Measurements from ENCODE around the gene PTRH2.

PTRH2 gene

GRCh38 chr17:59716427-59716826 is 9.2 kb upstream of the PTRH2 start:
- Histone ChIP-seq H3K27me3 (ENCODE audit: insufficient read depth, low read length) (no peaks in the 10 kb centered on the region), H3K27ac (ENCODE audit: low read depth, low read length, poor library complexity, severe bottlenecking) (no peak overlapping the region), H3K4me3 (ENCODE audit: low read depth, low read length, poor library complexity, severe bottlenecking) (no peak overlapping the region), H3K9me2 (ENCODE audit: low read depth, low read length) (no peaks in the 10 kb centered on the region), H3K36me3 (ENCODE audit: insufficient read depth, low read length) (no peaks in the 10 kb centered on the region; the same call in 1 of the 2 replicates), H3K4me2 (ENCODE audit: low read length) (no peak overlapping the region), H2AFZ (ENCODE audit: low read length) (no peak overlapping the region), H3K79me2 (ENCODE audit: insufficient read depth, low read length) (peaks cover 65% of the 10 kb centered on the region), H4K20me1 (ENCODE audit: insufficient read depth, low read length) (no peaks in the 10 kb centered on the region), H3K9me3 (ENCODE audit: low read length) (no peaks in the 10 kb centered on the region), H3K9ac (ENCODE audit: low read length) (no peak overlapping the region), H3K4me1 (ENCODE audit: insufficient read depth, low read length, severe bottlenecking) (no peaks in the 10 kb centered on the region), H3F3A (ENCODE audit: insufficient read depth, low read length) (no peaks in the 10 kb centered on the region)
- TF ChIP-seq EZH2 (IDR thresholded peaks at IDR 0.05; ENCODE audit: borderline replicate concordance, low read length) (no peak), CTCF (IDR thresholded peaks at IDR 0.05; ENCODE audit: low read length) (no peak)

DNA sequence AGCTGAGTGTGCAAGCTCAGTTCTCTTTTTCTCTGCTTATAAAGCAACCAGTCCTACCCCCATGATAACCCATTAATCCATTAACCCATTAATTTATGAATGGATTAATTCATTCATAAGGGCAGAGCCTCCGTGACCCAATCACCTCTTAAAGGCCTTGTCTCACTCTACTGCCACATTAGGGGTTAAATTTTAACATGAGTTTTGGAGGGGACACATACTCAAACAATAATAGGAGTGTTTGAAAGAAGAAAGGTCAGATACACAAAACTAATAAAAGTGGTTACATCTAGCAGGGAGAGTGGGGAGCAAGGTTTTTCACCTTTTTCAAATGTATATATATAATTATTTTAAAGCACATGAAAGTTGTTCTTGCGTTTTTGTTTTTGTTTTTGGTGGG is 7.0 kb upstream of the PTRH2 start:
- Histone ChIP-seq H2AFZ (ENCODE audit: low read length) (no peak overlapping the region), H3K36me3 (ENCODE audit: insufficient read depth, low read length) (no peaks in the 10 kb centered on the region; the same call in 1 of the 2 replicates), H3K4me2 (ENCODE audit: low read length) (no peak overlapping the region), H3F3A (ENCODE audit: insufficient read depth, low read length) (no peaks in the 10 kb centered on the region), H3K4me3 (ENCODE audit: low read depth, low read length, poor library complexity, severe bottlenecking) (no peak overlapping the region), H3K9me2 (ENCODE audit: low read depth, low read length) (no peaks in the 10 kb centered on the region), H3K79me2 (ENCODE audit: insufficient read depth, low read length) (peaks cover 69% of the 10 kb centered on the region), H3K9me3 (ENCODE audit: low read length) (no peaks in the 10 kb centered on the region), H3K9ac (ENCODE audit: low read length) (no peak overlapping the region), H3K4me1 (ENCODE audit: insufficient read depth, low read length, severe bottlenecking) (peaks cover 4% of the 10 kb centered on the region), H4K20me1 (ENCODE audit: insufficient read depth, low read length) (no peaks in the 10 kb centered on the region), H3K27me3 (ENCODE audit: insufficient read depth, low read length) (no peaks in the 10 kb centered on the region), H3K27ac (ENCODE audit: low read depth, low read length, poor library complexity, severe bottlenecking) (no peak overlapping the region)
- no peak for TF ChIP-seq CTCF (IDR thresholded peaks at IDR 0.05; ENCODE audit: low read length)
- TF ChIP-seq EZH2 (IDR thresholded peaks at IDR 0.05; ENCODE audit: borderline replicate concordance, low read length) = no peak

- peaks cover 73% of the 10 kb centered on the region for H3K79me2 ChIP-seq (ENCODE audit: insufficient read depth, low read length)
- no peaks in the 10 kb centered on the region; the same call in 1 of the 2 replicates for H3K36me3 ChIP-seq (ENCODE audit: insufficient read depth, low read length)
- H2AFZ ChIP-seq (ENCODE audit: low read length) = no peak overlapping the region
- H3K9me2 ChIP-seq (ENCODE audit: low read depth, low read length) = no peaks in the 10 kb centered on the region
- peaks cover 17% of the 10 kb centered on the region for H3K4me1 ChIP-seq (ENCODE audit: insufficient read depth, low read length, severe bottlenecking)
- no peak overlapping the region for H3K4me2 ChIP-seq (ENCODE audit: low read length)
- no peaks in the 10 kb centered on the region for H3K27me3 ChIP-seq (ENCODE audit: insufficient read depth, low read length)
- no peak overlapping the region for H3K9ac ChIP-seq (ENCODE audit: low read length)
- TF ChIP-seq EZH2 (IDR thresholded peaks at IDR 0.05; ENCODE audit: borderline replicate concordance, low read length) = no peak
- no peak for TF ChIP-seq CTCF (IDR thresholded peaks at IDR 0.05; ENCODE audit: low read length)
- no peaks in the 10 kb centered on the region for H3K9me3 ChIP-seq (ENCODE audit: low read length)
- no peaks in the 10 kb centered on the region for H3F3A ChIP-seq (ENCODE audit: insufficient read depth, low read length)
- H3K4me3 ChIP-seq (ENCODE audit: low read depth, low read length, poor library complexity, severe bottlenecking) = no peak overlapping the region
- no peaks in the 10 kb centered on the region for H4K20me1 ChIP-seq (ENCODE audit: insufficient read depth, low read length)
- H3K27ac ChIP-seq (ENCODE audit: low read depth, low read length, poor library complexity, severe bottlenecking) = no peak overlapping the region
Observed at GRCh38 chr17:59712862-59713261, 5.6 kb upstream of the PTRH2 start.

Data from OCI-LY1 (cell line).